ENCODE results near the gene U2AF2. TPM values are rescaled to one million over a fixed set of nuclear protein-coding genes. Genes with fewer than 3 reads are reported as not detected.

U2AF2 gene
- total and polyA plus RNA-seq, 9 of the 15 experiments (the other 6 are each of a cell fraction or from before 2014, with no cell fraction given), result 3.0 to 331 (median 157) TPM

DNA sequence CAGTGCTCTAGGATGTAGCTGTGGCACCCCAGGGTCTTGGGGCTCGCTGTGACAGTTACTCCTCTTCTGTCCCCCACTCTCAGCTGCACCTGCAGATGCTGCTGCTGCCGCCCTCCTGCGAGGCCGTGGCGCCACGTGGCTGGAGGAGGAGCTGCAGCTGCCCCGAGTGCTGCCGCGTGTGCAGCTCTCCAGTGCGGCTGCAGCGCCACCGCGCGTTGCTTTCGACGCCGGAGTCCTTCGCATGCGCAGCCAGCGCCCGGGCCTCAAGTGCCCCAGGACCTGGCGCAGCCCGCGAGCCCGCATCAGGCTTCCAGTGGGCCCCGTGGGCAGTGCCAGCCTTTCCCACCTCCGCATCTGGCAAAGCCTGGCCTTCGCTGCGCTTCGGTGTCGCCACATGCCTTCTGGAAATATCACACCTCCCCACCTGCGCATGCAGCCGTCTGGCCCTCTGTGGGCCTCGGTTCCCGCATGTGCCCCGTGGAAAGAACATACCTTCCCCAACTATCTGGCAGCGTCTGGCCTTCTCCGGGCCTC lies 14.7 kb upstream of the U2AF2 start (continued):
- TF ChIP-seq EHMT2 (IDR thresholded peaks at IDR 0.05) (no peak), HMBOX1 (IDR thresholded peaks at IDR 0.05) (no peak), ZNF224 (CRISPR knock-in tag; IDR thresholded peaks at IDR 0.05) (peak; percentile 98), SP1 (CRISPR knock-in tag; IDR thresholded peaks at IDR 0.05) (peak; percentile 54), ETV6 (IDR thresholded peaks at IDR 0.05; ENCODE audit: borderline replicate concordance in 1 of 2, low read depth in 2 of 2, low read length in 1 of 2) (no peak), ETV6 (CRISPR knock-in tag; IDR thresholded peaks at IDR 0.05; ENCODE audit: borderline replicate concordance) (peak; percentile 98), TBL1XR1 (IDR thresholded peaks at IDR 0.05; ENCODE audit: low read length in 2 of 2) (no peak), ZKSCAN8 (CRISPR knock-in tag; IDR thresholded peaks at IDR 0.05) (no peak), SAFB2 (IDR thresholded peaks at IDR 0.05; ENCODE audit: borderline replicate concordance, low read depth, low read length, severe bottlenecking) (no peak), FOSL1 (tag; conservative IDR thresholded peaks at IDR 0.05) (no peak; the same call in 1 of the 2 replicates), ZNF583 (CRISPR knock-in tag; IDR thresholded peaks at IDR 0.05) (peak; percentile 88), PCBP2 (IDR thresholded peaks at IDR 0.05; ENCODE audit: low read depth, low read length, poor library complexity, severe bottlenecking) (no peak), ZNF592 (IDR thresholded peaks at IDR 0.05) (peak; percentile 98), KAT7 (CRISPR knock-in tag; IDR thresholded peaks at IDR 0.05; ENCODE audit: borderline replicate concordance) (peak; percentile 89; the same call in 1 of the 2 replicates), TAL1 (IDR thresholded peaks at IDR 0.05) (no peak), MIER1 (IDR thresholded peaks at IDR 0.05; ENCODE audit: low read depth) (no peak), FOXO4 (CRISPR knock-in tag; IDR thresholded peaks at IDR 0.05) (no peak), NONO (IDR thresholded peaks at IDR 0.05; ENCODE audit: low read depth in 2 of 2, low read length in 1 of 2) (0 out of 4 replicates have a peak, but pooled peaks of 1 of the 2 experiments have one; percentile 42), BRD4 (IDR thresholded peaks at IDR 0.05) (no peak), IFI16 (CRISPR knock-in tag; IDR thresholded peaks at IDR 0.05) (0 out of 2 replicates have a peak, but pooled peaks have one; percentile 64)
- TF ChIP-seq, protein P1, sequence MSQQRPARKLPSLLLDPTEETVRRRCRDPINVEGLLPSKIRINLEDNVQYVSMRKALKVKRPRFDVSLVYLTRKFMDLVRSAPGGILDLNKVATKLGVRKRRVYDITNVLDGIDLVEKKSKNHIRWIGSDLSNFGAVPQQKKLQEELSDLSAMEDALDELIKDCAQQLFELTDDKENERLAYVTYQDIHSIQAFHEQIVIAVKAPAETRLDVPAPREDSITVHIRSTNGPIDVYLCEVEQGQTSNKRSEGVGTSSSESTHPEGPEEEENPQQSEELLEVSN (IDR thresholded peaks at IDR 0.05; ENCODE audit: borderline replicate concordance in 1 of 2, extremely low read depth in 1 of 2, insufficient read depth in 1 of 2, insufficient read length in 1 of 2, low read depth in 1 of 2, low read length in 1 of 2, poor library complexity in 1 of 2, severe bottlenecking in 1 of 2), result peak; percentile 100

All from K562 (cell line).